Muscle layer of colon (tissue), 2 donors: ENCODE results near the gene INPP5B.

ENCODE experiments used
- H3K27ac ChIP-seq: one replicate; pipeline ENCODE4 v1.7.0; 2013; ENCODE audit warnings: low read depth, mild to moderate bottlenecking, low read length, moderate library complexity
- H3K27me3 ChIP-seq, 2 donors: one replicate each; pipeline ENCODE4 v1.7.0; 2013; ENCODE audit warnings: low read length in 2 of 2, mild to moderate bottlenecking in 2 of 2; ENCODE audit not compliant: insufficient read depth in 2 of 2, control insufficient read depth in 1 of 2
- H3K36me3 ChIP-seq: one replicate; pipeline ENCODE4 v1.7.0; 2013; ENCODE audit warnings: mild to moderate bottlenecking, low read length; ENCODE audit not compliant: insufficient read depth
- H3K4me1 ChIP-seq: one replicate; pipeline ENCODE4 v1.7.0; 2013; ENCODE audit warnings: mild to moderate bottlenecking, low read length; ENCODE audit not compliant: insufficient read depth
- H3K4me3 ChIP-seq, 2 donors: one replicate each; pipeline ENCODE4 v1.7.0; 2013; ENCODE audit warnings: low read length in 2 of 2, low read depth in 1 of 2, mild to moderate bottlenecking in 1 of 2, moderate library complexity in 1 of 2
- H3K9ac ChIP-seq: one replicate; pipeline ENCODE4 v1.7.0; 2013; ENCODE audit warnings: low read length
- H3K9me3 ChIP-seq: one replicate; pipeline ENCODE4 v1.7.0; 2013; ENCODE audit warnings: mild to moderate bottlenecking, low read length
- donor health status: abdominal sarcoma.
- donor health status: Adenocarcinoma of cecum.

INPP5B gene

DNA sequence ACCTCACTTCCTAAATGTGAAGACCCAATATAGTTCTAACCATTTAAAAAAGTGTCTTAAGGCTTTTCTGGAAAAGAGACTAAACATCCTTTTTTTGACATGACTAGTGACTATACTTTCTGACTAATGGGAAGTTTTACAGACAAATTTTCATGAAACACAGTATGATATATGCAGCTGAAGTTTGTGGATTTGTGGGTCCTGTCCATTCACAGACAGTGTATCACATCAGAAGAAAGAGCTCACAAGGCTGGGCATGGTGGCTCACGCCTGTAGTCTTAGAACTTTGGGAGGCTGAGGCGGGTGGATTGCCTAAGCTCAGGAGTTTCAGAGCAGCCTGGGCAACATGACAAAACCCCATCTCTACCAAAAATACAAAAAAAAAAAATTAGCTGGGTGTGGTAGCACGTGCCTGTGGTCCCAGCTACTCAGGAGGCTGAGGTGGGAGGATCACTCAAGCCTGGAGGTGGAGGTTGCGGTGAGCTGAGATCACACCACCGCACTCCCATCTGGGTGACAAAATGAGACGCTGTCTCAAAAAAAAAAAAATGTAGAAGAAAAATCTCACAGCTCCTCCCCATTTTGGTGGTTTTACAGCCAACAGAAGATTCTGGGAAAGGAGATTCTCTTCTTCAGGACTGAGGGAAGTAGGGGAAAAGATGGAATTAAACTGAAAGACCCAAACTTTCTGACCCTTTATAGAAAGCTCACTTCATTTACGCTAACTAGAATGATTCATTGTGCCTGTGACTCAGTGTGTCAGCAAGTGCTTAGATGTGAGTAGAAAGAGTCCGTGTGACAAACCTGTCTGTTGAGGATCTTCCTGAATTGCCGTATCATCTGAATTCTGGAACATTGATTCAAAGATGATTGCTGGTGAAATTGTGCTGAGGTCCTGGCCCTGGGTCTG is 123.7 kb downstream of the INPP5B start:
- Histone ChIP-seq H3K4me1 (no peaks in the 10 kb centered on the region), H3K9me3 (no peaks in the 10 kb centered on the region), H3K9ac (no peak overlapping the region), H3K27ac (no peak overlapping the region), H3K36me3 (peaks cover 37% of the 10 kb centered on the region), H3K4me3 (no peak overlapping the region), H3K27me3 (no peaks in the 10 kb centered on the region)

DNA sequence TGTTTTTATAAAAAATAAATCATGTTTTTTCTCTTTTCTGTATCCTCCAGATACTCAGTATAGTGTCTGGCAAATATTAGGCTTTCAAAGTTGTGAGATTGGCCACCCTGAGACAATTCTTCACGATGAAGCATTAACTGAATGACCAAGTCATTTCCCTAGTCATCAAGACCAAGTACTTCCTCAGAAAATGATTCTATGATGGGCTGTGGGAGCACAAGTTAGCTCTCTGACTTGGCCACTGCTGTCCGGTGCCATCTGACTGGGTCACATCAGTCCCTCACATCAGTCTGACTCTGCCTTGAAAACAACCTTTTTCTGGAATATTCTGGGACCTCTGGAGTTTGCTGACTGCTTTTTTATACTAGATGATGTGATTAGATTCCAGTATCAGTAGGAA is 125.4 kb downstream of the INPP5B start:
- H3K27ac ChIP-seq: no peak overlapping the region
- H3K36me3 ChIP-seq: peaks cover 44% of the 10 kb centered on the region
- no peaks in the 10 kb centered on the region for H3K9me3 ChIP-seq
- no peaks in the 10 kb centered on the region for H3K4me1 ChIP-seq
- H3K9ac ChIP-seq: no peak overlapping the region
- no peak overlapping the region for H3K4me3 ChIP-seq
- H3K27me3 ChIP-seq: no peaks in the 10 kb centered on the region

DNA sequence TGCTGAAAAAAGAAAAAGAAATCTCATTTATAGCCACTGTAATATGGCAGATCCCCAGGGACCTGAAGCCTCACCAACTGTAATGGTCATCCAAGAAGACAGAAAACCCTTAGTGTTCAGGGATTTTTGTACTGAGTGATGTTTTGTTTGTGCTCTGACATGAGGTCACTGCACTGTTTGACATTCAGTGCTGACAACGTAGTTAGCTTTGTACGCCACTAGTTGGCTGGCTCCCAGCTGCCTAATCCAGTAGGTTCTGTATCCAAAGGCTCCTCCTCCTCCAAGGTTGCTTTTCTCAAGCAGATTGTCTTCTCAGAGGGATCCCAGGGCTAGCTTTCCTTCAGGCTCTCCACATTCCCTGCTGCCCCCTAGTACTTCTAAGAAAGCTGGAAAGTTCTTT is 129.4 kb downstream of the INPP5B start:
- Histone ChIP-seq H3K4me3 (no peak overlapping the region), H3K27ac (no peak overlapping the region), H3K36me3 (peaks cover 43% of the 10 kb centered on the region), H3K27me3 (no peaks in the 10 kb centered on the region), H3K9ac (no peak overlapping the region), H3K9me3 (no peaks in the 10 kb centered on the region), H3K4me1 (no peaks in the 10 kb centered on the region)

DNA sequence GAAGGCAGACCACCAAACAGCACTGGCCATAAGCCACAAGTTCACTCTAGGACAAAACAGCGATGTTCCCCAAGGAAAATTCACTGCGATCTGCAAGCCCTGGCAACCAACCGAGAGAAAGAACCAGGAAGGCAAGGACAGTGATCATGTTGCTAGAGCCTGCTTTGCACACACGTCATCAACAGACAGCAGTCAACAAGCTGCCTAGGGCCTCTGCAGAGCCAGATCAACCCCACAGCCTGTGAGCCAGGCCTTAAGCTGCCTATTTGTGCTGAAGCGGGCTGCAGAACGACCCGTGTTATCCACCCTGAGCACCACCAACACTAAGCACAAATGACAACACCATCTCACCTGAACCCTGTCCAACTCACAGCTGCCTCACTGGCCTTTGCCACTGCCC is 132.6 kb downstream of the INPP5B start:
- Histone ChIP-seq H3K4me3 (no peak overlapping the region), H3K27ac (no peak overlapping the region), H3K27me3 (no peaks in the 10 kb centered on the region), H3K36me3 (peaks cover 28% of the 10 kb centered on the region), H3K9ac (no peak overlapping the region), H3K4me1 (peaks cover 8% of the 10 kb centered on the region), H3K9me3 (no peaks in the 10 kb centered on the region)

DNA sequence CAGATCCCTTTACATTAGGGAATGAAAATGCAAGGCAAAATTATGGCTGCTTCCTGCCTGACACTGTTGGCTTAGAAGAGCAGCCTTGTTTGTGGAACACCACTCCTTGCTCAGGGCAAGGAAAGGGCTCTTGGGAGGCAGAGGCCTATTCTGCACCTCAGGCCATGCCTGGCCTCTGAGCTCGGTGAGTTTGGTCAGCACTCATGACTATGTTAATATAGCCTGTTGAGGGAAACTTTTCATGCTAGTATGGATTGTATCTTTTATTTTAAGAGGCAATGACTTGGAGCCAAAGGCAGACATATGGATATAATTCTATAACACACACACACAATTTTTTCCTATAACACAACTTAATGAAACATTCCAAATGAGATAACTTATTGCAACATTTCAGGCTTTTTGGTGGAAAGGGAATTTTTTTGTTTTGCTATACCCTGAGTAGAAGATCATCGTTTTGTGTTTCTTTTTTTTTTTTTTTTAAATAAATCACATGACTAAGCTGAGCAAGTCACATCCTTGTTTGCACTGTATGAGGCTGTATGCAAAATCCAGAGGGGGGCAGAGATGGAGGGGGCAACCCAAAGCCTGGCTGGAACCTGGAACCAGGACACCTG is 133.2 kb downstream of the INPP5B start:
- Histone ChIP-seq H3K9me3 (no peaks in the 10 kb centered on the region), H3K36me3 (peaks cover 28% of the 10 kb centered on the region), H3K4me1 (peaks cover 12% of the 10 kb centered on the region), H3K9ac (no peak overlapping the region), H3K4me3 (no peak overlapping the region), H3K27ac (no peak overlapping the region), H3K27me3 (no peaks in the 10 kb centered on the region)

DNA sequence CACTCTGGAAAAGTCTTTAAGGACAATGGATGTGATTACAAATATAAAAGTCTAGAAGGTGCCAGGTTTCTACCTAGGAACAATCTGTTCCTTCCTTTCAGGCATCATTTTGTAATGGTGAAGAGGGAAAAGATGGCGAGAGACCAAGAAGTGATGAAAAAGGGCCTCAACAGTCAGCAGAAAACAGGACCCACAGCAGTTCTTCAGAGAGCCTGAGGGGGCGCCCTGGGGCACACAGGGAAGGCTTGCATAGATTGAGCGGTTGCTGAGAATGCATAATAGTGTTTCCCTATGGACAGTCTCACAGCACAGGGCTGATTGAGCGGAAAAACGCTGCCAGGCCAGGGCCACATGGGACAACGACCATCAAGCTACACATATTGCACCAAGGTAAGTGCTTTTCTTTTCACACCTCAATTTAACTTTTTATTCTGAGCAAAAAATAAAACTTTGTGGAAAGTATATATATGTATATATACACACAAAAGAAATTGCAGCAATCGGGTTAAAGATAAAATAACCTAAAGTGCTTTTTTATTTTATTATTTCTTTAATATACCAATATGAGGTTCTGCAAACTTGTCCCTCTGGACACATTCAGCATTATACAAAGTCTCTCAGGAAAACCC is 135.7 kb downstream of the INPP5B start:
- H3K9ac ChIP-seq: no peak overlapping the region

More for the DNA sequence above, 135.7 kb downstream of the INPP5B start:
- H3K4me1 ChIP-seq: peaks cover 24% of the 10 kb centered on the region
- H3K27me3 ChIP-seq: no peaks in the 10 kb centered on the region
- H3K27ac ChIP-seq: no peak overlapping the region
- H3K4me3 ChIP-seq: no peak overlapping the region
- no peaks in the 10 kb centered on the region for H3K9me3 ChIP-seq
- H3K36me3 ChIP-seq: peaks cover 25% of the 10 kb centered on the region
